ENCODE data around the gene CALR.
"Not testable (repeated sequence)": the region's sequence is repeated elsewhere in the genome, so short reads cannot be mapped to it uniquely, and the experiment has no call there.

DNA sequence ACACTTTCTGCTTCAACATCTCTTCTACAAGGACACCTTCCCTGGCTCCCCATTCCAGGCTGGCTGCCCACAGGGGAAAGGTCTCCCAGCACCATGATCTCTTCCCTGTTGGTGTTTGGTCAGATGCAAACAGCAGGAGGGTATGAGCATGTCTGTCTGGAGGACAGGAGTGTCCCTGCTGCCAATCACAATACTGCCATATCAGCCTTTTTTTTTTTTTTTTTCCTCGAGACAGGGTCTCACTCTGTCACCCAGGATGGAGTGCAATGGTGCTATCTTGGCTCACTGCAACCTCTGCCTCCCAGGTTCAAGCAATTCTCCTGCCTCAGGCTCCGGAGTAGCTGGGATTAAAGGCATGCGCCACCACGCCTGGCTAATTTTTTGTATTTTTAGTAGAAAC, 22.5 kb upstream of the CALR start:
- not testable (repeated sequence) for TF ChIP-seq NRF1 (IDR thresholded peaks at IDR 0.05; ENCODE audit: low read depth, low read length); CTCF (IDR thresholded peaks at IDR 0.05); POLR2AphosphoS5 (IDR thresholded peaks at IDR 0.05; ENCODE audit: low read depth, low read length); TCF12 (IDR thresholded peaks at IDR 0.05); TEAD4 (IDR thresholded peaks at IDR 0.05; ENCODE audit: borderline replicate concordance, insufficient read depth); TAF1 (IDR thresholded peaks at IDR 0.05; ENCODE audit: borderline replicate concordance, low read depth, low read length); USF1 (IDR thresholded peaks at IDR 0.05; ENCODE audit: borderline replicate concordance, low read depth); RAD21 (IDR thresholded peaks at IDR 0.05; ENCODE audit: low read length); RFX5 (IDR thresholded peaks at IDR 0.05; ENCODE audit: low read length); FOSL2 (IDR thresholded peaks at IDR 0.05; ENCODE audit: borderline replicate concordance, low read depth); EP300 (IDR thresholded peaks at IDR 0.05; ENCODE audit: borderline replicate concordance in 1 of 2, low read depth in 1 of 2, low read length in 1 of 2); RXRA (IDR thresholded peaks at IDR 0.05; ENCODE audit: borderline replicate concordance, low read depth)
- TF ChIP-seq, protein P1, sequence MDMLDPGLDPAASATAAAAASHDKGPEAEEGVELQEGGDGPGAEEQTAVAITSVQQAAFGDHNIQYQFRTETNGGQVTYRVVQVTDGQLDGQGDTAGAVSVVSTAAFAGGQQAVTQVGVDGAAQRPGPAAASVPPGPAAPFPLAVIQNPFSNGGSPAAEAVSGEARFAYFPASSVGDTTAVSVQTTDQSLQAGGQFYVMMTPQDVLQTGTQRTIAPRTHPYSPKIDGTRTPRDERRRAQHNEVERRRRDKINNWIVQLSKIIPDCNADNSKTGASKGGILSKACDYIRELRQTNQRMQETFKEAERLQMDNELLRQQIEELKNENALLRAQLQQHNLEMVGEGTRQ (IDR thresholded peaks at IDR 0.05; ENCODE audit: borderline replicate concordance, low read depth, low read length): not testable (repeated sequence)

All from SK-N-SH (cell line).